ENCODE results near the gene ACP5.

The ACP5 gene

GRCh38 chr19:11538232-11539036, 39.0 kb downstream of the ACP5 start, which contains the start of gene CNN1:
Gene CNN1, plus strand, starts transcription at chr19:11538851. Its CDS starts 77 bp downstream, at chr19:11538928.
- no peak for TF ChIP-seq TEAD4 (IDR thresholded peaks at IDR 0.05)
- TF ChIP-seq ZBTB7A (IDR thresholded peaks at IDR 0.05; ENCODE audit: low read depth) = peak; percentile 58; the same call in 1 of the 2 replicates
- peak; percentile 32; the same call in 1 of the 2 replicates for TF ChIP-seq TCF12 (IDR thresholded peaks at IDR 0.05; ENCODE audit: low read depth)
- TF ChIP-seq EP300 (IDR thresholded peaks at IDR 0.05; ENCODE audit: borderline replicate concordance) = no peak; the same call in 1 of the 2 replicates
- no peak for TF ChIP-seq FOXM1 (IDR thresholded peaks at IDR 0.05; ENCODE audit: borderline replicate concordance, low read depth)
- TF ChIP-seq CREB1 (IDR thresholded peaks at IDR 0.05; ENCODE audit: low read depth) = no peak
- TF ChIP-seq, protein P1, sequence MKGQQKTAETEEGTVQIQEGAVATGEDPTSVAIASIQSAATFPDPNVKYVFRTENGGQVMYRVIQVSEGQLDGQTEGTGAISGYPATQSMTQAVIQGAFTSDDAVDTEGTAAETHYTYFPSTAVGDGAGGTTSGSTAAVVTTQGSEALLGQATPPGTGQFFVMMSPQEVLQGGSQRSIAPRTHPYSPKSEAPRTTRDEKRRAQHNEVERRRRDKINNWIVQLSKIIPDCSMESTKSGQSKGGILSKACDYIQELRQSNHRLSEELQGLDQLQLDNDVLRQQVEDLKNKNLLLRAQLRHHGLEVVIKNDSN (IDR thresholded peaks at IDR 0.05) = no peak
- TF ChIP-seq MAX (IDR thresholded peaks at IDR 0.05) = 0 out of 2 replicates have a peak, but pooled peaks have one; percentile 20

DNA sequence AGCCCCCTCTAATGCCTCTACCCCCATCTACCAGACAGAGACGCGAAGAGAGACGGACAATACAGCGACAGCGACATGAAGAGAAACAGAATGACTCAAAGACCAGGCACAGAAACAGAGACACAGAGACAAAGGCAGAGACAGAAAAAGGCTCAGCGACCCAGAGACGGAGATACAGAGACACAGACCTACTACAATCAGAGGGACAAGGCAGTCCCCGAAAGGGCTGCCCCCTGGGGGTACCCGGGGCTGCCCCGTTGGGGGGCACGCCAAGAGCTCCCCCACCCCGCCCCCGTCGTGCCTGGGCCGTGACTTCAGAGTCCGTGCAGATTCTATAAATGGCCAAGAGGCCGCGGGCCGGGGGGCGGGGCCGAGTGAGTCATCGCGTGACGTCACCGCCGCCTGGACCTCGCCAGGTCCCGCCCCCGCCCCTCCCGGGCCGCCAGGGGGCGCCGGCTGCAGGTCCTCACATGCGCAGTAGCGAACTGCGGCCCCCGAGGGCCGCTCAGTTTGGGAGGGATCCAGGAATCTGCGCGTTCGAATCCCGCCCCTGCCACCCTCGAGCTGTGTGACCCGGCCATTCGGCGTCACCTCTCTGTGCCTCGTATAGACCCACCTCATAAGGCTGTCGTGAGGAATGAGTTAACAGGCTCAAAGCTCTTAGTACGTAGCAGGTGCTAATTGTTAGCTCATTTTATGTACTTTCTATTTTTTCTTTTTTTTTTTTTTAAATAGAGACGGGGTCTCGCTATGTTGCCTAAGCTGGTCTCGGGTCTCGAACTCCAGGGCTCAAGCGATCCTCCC, 41.5 kb downstream of the ACP5 start:
- TF ChIP-seq TCF12 (IDR thresholded peaks at IDR 0.05; ENCODE audit: low read depth) (no peak), NFIC (IDR thresholded peaks at IDR 0.05) (peak; percentile 35; the same call in 1 of the 2 replicates), RAD21 (IDR thresholded peaks at IDR 0.05; ENCODE audit: low read depth) (peak; percentile 20; the same call in 1 of the 2 replicates), EGR1 (IDR thresholded peaks at IDR 0.05) (peak; percentile 56; the same call in 1 of the 2 replicates), FOXM1 (IDR thresholded peaks at IDR 0.05; ENCODE audit: borderline replicate concordance, low read depth) (no peak), CREB1 (IDR thresholded peaks at IDR 0.05; ENCODE audit: low read depth) (peak; percentile 83), TEAD4 (IDR thresholded peaks at IDR 0.05) (no peak; the same call in 1 of the 2 replicates), ZBTB7A (IDR thresholded peaks at IDR 0.05; ENCODE audit: low read depth) (peak; percentile 87), TAF1 (IDR thresholded peaks at IDR 0.05; ENCODE audit: low read depth) (peak; percentile 27; the same call in 1 of the 2 replicates), YY1 (IDR thresholded peaks at IDR 0.05; ENCODE audit: low read depth) (no peak), CEBPB (IDR thresholded peaks at IDR 0.05) (no peak), EP300 (IDR thresholded peaks at IDR 0.05; ENCODE audit: borderline replicate concordance) (peak; percentile 32; the same call in 1 of the 2 replicates), MAX (IDR thresholded peaks at IDR 0.05) (peak; percentile 43; the same call in 1 of the 2 replicates)
- TF ChIP-seq, protein P2, sequence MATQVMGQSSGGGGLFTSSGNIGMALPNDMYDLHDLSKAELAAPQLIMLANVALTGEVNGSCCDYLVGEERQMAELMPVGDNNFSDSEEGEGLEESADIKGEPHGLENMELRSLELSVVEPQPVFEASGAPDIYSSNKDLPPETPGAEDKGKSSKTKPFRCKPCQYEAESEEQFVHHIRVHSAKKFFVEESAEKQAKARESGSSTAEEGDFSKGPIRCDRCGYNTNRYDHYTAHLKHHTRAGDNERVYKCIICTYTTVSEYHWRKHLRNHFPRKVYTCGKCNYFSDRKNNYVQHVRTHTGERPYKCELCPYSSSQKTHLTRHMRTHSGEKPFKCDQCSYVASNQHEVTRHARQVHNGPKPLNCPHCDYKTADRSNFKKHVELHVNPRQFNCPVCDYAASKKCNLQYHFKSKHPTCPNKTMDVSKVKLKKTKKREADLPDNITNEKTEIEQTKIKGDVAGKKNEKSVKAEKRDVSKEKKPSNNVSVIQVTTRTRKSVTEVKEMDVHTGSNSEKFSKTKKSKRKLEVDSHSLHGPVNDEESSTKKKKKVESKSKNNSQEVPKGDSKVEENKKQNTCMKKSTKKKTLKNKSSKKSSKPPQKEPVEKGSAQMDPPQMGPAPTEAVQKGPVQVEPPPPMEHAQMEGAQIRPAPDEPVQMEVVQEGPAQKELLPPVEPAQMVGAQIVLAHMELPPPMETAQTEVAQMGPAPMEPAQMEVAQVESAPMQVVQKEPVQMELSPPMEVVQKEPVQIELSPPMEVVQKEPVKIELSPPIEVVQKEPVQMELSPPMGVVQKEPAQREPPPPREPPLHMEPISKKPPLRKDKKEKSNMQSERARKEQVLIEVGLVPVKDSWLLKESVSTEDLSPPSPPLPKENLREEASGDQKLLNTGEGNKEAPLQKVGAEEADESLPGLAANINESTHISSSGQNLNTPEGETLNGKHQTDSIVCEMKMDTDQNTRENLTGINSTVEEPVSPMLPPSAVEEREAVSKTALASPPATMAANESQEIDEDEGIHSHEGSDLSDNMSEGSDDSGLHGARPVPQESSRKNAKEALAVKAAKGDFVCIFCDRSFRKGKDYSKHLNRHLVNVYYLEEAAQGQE (IDR thresholded peaks at IDR 0.05; ENCODE audit: low read depth) = no peak
- TF ChIP-seq, protein P1 (IDR thresholded peaks at IDR 0.05) = no peak

DNA sequence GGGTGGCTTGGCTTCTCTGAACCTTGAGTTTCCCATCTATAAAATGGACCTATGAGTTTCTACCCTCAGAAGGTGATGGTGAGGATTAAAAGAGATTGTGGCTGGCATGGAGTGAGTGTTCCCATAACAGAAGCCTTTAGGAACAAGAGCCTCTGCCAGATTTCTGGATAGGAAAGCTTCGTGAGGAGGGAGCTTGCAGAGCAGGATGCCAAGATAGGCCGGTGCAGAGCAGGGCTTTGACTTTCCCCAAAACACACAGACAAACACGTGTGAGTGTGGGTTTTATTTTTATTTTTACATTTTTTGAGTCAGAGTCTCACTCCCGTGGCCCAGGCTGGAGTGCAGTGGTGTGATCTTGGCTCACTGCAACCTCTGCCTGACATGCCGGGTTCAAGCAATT, 42.5 kb downstream of the ACP5 start:
- TF ChIP-seq, protein P2 (IDR thresholded peaks at IDR 0.05; ENCODE audit: low read depth) = no peak
- TF ChIP-seq ZBTB7A (IDR thresholded peaks at IDR 0.05; ENCODE audit: low read depth) (no peak), FOXM1 (IDR thresholded peaks at IDR 0.05; ENCODE audit: borderline replicate concordance, low read depth) (no peak), TCF12 (IDR thresholded peaks at IDR 0.05; ENCODE audit: low read depth) (no peak), EP300 (IDR thresholded peaks at IDR 0.05; ENCODE audit: borderline replicate concordance) (no peak), CREB1 (IDR thresholded peaks at IDR 0.05; ENCODE audit: low read depth) (no peak), CEBPB (IDR thresholded peaks at IDR 0.05) (no peak), MAX (IDR thresholded peaks at IDR 0.05) (no peak), YY1 (IDR thresholded peaks at IDR 0.05; ENCODE audit: low read depth) (no peak), TEAD4 (IDR thresholded peaks at IDR 0.05) (no peak), RAD21 (IDR thresholded peaks at IDR 0.05; ENCODE audit: low read depth) (no peak), TAF1 (IDR thresholded peaks at IDR 0.05; ENCODE audit: low read depth) (no peak), EGR1 (IDR thresholded peaks at IDR 0.05) (no peak), NFIC (IDR thresholded peaks at IDR 0.05) (no peak)
- TF ChIP-seq, protein P1 (IDR thresholded peaks at IDR 0.05) = no peak

DNA sequence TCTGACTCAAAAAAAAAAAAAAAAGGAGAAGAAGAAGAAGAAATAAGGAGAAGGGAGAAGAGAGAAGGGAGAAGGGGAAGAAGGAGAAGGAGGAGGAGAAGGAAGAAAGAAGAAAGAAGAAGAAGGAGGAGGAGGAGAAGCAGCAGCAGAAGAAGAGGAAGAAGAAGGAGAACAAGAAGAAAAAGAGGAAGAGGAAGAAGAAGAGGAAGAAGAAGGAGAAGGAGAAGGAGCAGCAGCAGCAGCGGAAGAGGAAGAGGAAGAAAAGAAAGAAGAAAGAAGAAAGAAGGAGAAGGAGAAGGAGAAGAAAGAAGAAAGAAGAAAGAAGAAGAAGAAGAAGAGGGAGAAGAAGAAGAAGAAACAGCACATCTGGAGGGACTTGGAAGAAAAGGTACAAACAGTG, 42.9 kb downstream of the ACP5 start:
- no peak for TF ChIP-seq YY1 (IDR thresholded peaks at IDR 0.05; ENCODE audit: low read depth)
- TF ChIP-seq ZBTB7A (IDR thresholded peaks at IDR 0.05; ENCODE audit: low read depth) = no peak
- no peak for TF ChIP-seq FOXM1 (IDR thresholded peaks at IDR 0.05; ENCODE audit: borderline replicate concordance, low read depth)
- no peak for TF ChIP-seq RAD21 (IDR thresholded peaks at IDR 0.05; ENCODE audit: low read depth)
- TF ChIP-seq EGR1 (IDR thresholded peaks at IDR 0.05) = no peak
- TF ChIP-seq MAX (IDR thresholded peaks at IDR 0.05) = no peak
- no peak for TF ChIP-seq TEAD4 (IDR thresholded peaks at IDR 0.05)
- TF ChIP-seq NFIC (IDR thresholded peaks at IDR 0.05) = no peak
- no peak for TF ChIP-seq TAF1 (IDR thresholded peaks at IDR 0.05; ENCODE audit: low read depth)
- no peak for TF ChIP-seq CREB1 (IDR thresholded peaks at IDR 0.05; ENCODE audit: low read depth)

Data from Ishikawa (cell line).